GM20000 (cell line): ENCODE data around the gene CPT1C.
A peak's percentile ranks its signal among the peaks of the same experiment; 100 is the strongest.

ENCODE experiments used
- DNase-seq: peaks from one replicate; pipeline ENCODE4 v3.0.0; 2012; ENCODE audit warnings: low spot score
- CTCF ChIP-seq: IDR thresholded peaks from 2 replicates; pipeline ENCODE4 v1.5.1; 2012; ENCODE audit warnings: mild to moderate bottlenecking, control low read depth; ENCODE audit errors: extremely low read depth, missing control alignments

Gene CPT1C

DNA sequence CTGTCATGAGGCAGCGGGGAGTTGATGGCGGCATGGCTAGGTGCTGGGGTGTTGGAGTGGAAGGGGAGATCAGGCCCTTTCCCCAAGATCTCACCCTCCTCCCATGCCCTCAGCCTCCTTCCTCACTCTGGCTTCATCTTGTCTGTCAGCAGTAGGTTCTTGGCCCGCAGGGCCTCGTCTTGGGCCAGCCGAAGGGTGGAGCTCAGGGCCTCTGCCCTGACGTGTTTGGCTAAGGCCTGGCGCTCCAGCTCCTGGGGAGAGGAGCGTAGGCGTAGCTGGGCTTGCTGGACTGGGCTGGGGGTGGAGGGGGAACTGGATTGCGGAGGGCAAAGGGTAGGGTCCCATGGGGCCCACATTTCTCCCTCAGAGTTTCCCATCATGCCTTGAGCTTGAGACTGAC is 49.0 kb downstream of the CPT1C start:
- TF ChIP-seq CTCF = no peak
- DNase-seq = no peak

DNA sequence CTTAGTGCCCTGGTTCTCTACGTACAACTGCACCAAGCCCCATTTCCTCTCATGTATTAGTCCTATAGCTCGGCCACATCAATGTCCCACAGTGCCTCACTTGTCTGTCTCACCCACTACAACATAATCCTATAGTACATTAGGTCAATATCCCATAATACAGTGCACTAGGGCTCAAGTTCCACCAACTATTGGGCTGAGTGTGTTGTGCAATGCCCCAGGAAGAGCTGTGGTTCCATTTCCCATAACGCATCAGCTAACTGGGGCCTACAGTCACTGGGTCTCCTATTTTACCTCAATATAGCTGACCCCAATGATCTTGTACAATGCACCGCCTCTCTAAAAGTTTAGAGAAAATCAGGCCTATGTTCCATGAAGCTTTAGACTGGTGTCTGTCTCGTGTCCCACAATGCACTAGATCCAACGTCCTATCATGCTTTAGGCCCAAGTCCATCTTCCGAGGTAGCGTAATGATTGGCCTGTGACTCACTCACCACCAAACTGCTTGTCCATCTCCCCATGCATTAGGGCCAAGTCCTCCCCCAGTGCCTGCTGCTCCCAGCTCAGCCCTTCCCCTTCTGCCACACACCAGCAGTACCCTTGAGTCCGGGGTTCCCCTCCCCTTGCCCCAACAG is 50.4 kb downstream of the CPT1C start:
- DNase-seq = no peak
- TF ChIP-seq CTCF = no peak

DNA sequence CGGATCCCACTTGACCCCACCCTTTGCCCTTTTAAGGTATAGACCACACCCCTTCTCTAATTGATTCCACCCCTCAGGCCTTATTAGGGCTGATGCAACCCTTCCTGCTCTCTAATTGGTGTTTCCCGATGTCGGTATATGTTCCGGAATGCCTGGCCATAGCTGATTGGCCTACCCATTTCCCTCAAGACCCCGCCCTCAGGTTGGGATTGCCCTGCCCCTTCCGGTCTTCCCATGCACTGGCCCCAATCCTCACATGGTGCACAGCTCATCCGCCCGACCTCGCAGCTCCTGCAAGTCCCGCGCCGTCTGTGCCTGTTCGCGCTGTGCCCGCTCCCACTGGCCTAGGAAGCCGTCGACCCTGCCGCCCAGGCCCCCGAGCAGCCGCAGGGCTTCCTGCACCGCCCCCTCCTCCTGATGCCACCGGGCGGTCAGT is 54.0 kb downstream of the CPT1C start:
- no peak for DNase-seq
- no peak for TF ChIP-seq CTCF

- peak; percentile 63 for DNase-seq
Measured at GRCh38 chr19:49746206-49746958, 55.5 kb downstream of the CPT1C start.

GRCh38 chr19:49749055-49749716 is 58.3 kb downstream of the CPT1C start:
- DNase-seq = no peak
- no peak for TF ChIP-seq CTCF

More at GRCh38 chr19:49746206-49746958, 55.5 kb downstream of the CPT1C start:
- TF ChIP-seq CTCF = no peak

GRCh38 chr19:49749771-49750170 is 58.9 kb downstream of the CPT1C start:
- TF ChIP-seq CTCF = no peak

DNA sequence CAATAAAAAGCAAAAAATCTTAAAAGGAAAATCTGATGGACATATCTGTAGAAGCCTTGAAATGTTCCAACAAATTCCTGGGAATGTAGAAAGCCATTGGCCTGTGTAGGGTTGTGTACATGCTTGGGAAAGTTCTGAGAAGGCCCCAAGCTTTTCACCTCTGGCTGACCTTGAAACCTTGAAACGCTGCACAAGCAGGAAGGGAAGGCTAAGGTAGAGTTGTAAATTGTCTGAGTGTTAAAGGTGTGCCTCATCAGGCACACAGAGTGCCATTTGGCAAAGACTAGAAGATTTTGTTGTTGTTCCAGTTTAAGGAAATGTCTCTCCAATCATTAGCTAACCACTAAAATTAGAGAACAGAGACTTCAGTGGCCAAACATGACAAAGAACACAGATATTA is 61.8 kb downstream of the CPT1C start:
- TF ChIP-seq CTCF = no peak
- DNase-seq = no peak

More at GRCh38 chr19:49749771-49750170, 58.9 kb downstream of the CPT1C start:
- DNase-seq = no peak
